Endodermal cell (in vitro differentiated cells): ENCODE measurements around the gene TCF12. TPM values are rescaled to one million over a fixed set of nuclear protein-coding genes. Genes with fewer than 3 reads are reported as not detected.

ENCODE experiments used
- DNase-seq: peaks from one replicate; pipeline ENCODE4 v3.0.0-alpha.2; 2017
- H3K27ac ChIP-seq: 2 replicates; pipeline ENCODE4 v1.5.1; 2013; ENCODE audit warnings: mild to moderate bottlenecking, low read depth, low read length, moderate library complexity
- H3K27me3 ChIP-seq: 2 replicates; pipeline ENCODE4 v1.6.1; 2013; ENCODE audit warnings: mild to moderate bottlenecking, low read length, moderate library complexity; ENCODE audit not compliant: insufficient read depth, control insufficient read depth, poor library complexity, severe bottlenecking
- H3K36me3 ChIP-seq: 2 replicates; pipeline ENCODE4 v1.7.0; 2013; ENCODE audit warnings: mild to moderate bottlenecking, low read length, moderate library complexity; ENCODE audit not compliant: control insufficient read depth, insufficient read depth
- H3K4me1 ChIP-seq: one replicate; pipeline ENCODE4 v1.7.0; 2013; ENCODE audit warnings: low read length; ENCODE audit not compliant: control insufficient read depth, insufficient read depth
- H3K4me3 ChIP-seq: 2 replicates; pipeline ENCODE4 v1.5.1; 2013; ENCODE audit warnings: mild to moderate bottlenecking, low read length, moderate library complexity
- H3K9ac ChIP-seq: 2 replicates; pipeline ENCODE4 v1.6.1; 2013; ENCODE audit warnings: mild to moderate bottlenecking, low read length, moderate library complexity; ENCODE audit not compliant: poor library complexity, severe bottlenecking; ENCODE audit errors: extremely low read depth
- H3K9me3 ChIP-seq: 2 replicates; pipeline ENCODE4 v1.6.1; 2013; ENCODE audit warnings: mild to moderate bottlenecking, low read length, moderate library complexity; ENCODE audit not compliant: control insufficient read depth
- H3K27ac Mint-ChIP-seq: 2 replicates; pipeline ENCODE4 v1.8.0; 2020; ENCODE audit warnings: mixed read lengths
- H3K27me3 Mint-ChIP-seq: 2 replicates; pipeline ENCODE4 v1.8.0; 2021; ENCODE audit warnings: mild to moderate bottlenecking, mixed read lengths; ENCODE audit not compliant: insufficient read depth
- H3K36me3 Mint-ChIP-seq: 2 replicates; pipeline ENCODE4 v1.8.0; 2020; ENCODE audit warnings: low read depth, mixed read lengths
- H3K4me1 Mint-ChIP-seq: 2 replicates; pipeline ENCODE4 v1.8.0; 2020; ENCODE audit warnings: mixed read lengths
- H3K4me3 Mint-ChIP-seq: 2 replicates; pipeline ENCODE4 v1.8.0; 2020; ENCODE audit warnings: mild to moderate bottlenecking, moderate library complexity, mixed read lengths
- H3K9me3 Mint-ChIP-seq: 2 replicates; pipeline ENCODE4 v1.8.0; 2020; ENCODE audit warnings: mild to moderate bottlenecking, mixed read lengths
- WGBS, 2 experiments: methylation state at CpG; one replicate each; pipeline versions ENCODE4 v1.1.5 to v1.1.7; 2013; ENCODE audit warnings: missing lambda C conversion rate in 2 of 2, mixed read lengths in 1 of 2; ENCODE audit not compliant: insufficient coverage in 1 of 2, insufficient read length in 1 of 2; 5-methylcytosine and 5-hydroxymethylcytosine counted together
- total RNA-seq, 2 donors: library from RNA; stranded (reverse); fragmentation: NEBNext Ultra II Directional in 1 of 2; extraction: Animal tissue kit (Norgen Biotek cat#: 25700) in 1 of 2; gene quantifications; 2 replicates in 1 of 2; 3 replicates in 1 of 2; pipeline ENCODE4 v1.2.1, GENCODE V29; 2021
- TF ChIP-seq, protein P1 (sequence below): fragments of 200-600 bp; sonication (generic); conservative IDR thresholded peaks from 2 replicates; pipeline ENCODE4 v1.5.0; 2021; ENCODE audit warnings: antibody characterized with exemption, mild to moderate bottlenecking

Gene TCF12
- total RNA-seq, 2 donors from 2014 or later = 103 to 121 TPM

DNA sequence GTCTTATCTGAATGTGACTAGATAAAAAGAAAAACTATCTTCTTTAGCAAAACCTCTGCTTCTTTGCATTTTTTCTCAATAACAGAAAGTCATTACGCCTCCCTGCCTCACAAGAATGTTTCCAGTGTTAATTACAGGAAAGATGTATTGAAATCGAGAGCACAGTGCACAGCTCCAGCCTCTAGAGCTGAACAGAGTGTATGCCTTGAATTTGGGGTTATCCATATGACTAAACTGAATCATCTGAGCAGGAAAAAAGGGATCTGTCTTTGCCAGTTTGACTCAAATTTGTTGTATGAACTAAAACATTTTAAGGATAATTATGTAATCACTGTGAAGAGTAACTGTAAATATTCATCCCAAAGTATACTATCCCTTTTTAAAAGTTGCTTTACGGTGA is 308.7 kb downstream of the TCF12 start:
- H3K27me3 Mint-ChIP-seq = no peaks in the 10 kb centered on the region
- H3K4me3 ChIP-seq = no peak overlapping the region
- no peak overlapping the region for H3K4me3 Mint-ChIP-seq
- 72 to 86% methylated on average over 2 to 3 of the region's 3 CpGs for WGBS, 2 experiments
- H3K27me3 ChIP-seq = no peaks in the 10 kb centered on the region
- no peaks in the 10 kb centered on the region for H3K9me3 ChIP-seq
- H3K36me3 Mint-ChIP-seq = no peaks in the 10 kb centered on the region
- no peaks in the 10 kb centered on the region for H3K4me1 ChIP-seq
- DNase-seq = no peak
- peaks cover 8% of the 10 kb centered on the region for H3K36me3 ChIP-seq
- no peaks in the 10 kb centered on the region for H3K4me1 Mint-ChIP-seq
- no peak overlapping the region for H3K27ac Mint-ChIP-seq
- H3K9me3 Mint-ChIP-seq = no peaks in the 10 kb centered on the region
- H3K27ac ChIP-seq = peak overlapping the region; percentile 5
- TF ChIP-seq, protein P1, sequence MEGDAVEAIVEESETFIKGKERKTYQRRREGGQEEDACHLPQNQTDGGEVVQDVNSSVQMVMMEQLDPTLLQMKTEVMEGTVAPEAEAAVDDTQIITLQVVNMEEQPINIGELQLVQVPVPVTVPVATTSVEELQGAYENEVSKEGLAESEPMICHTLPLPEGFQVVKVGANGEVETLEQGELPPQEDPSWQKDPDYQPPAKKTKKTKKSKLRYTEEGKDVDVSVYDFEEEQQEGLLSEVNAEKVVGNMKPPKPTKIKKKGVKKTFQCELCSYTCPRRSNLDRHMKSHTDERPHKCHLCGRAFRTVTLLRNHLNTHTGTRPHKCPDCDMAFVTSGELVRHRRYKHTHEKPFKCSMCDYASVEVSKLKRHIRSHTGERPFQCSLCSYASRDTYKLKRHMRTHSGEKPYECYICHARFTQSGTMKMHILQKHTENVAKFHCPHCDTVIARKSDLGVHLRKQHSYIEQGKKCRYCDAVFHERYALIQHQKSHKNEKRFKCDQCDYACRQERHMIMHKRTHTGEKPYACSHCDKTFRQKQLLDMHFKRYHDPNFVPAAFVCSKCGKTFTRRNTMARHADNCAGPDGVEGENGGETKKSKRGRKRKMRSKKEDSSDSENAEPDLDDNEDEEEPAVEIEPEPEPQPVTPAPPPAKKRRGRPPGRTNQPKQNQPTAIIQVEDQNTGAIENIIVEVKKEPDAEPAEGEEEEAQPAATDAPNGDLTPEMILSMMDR = no peak
- H3K9ac ChIP-seq = no peak overlapping the region

DNA sequence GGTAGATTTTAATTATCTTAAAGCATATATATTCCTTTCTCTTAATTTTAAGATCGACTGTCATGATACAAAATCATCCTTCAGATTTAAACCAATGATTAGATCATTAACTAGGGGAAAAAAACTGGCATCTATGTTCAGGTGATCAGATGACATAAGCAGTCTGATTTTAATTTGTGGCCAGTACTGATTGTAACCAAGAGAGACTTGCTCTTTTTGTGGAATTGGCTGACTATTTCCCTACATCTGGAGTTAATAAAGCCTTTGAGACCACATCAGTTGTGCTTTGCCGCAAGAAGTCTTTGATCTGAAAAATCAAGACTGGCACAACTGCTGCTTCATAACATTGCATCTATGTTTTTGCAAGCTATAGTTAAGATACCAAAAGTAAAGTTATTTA is 309.5 kb downstream of the TCF12 start:
- no peak for DNase-seq
- Histone ChIP-seq H3K9ac (no peak overlapping the region), H3K36me3 (peaks cover 14% of the 10 kb centered on the region), H3K4me1 (no peaks in the 10 kb centered on the region), H3K9me3 (no peaks in the 10 kb centered on the region), H3K4me3 (no peak overlapping the region), H3K27ac (no peak overlapping the region), H3K27me3 (no peaks in the 10 kb centered on the region)
- Mint-ChIP-seq H3K9me3 (no peaks in the 10 kb centered on the region), H3K4me3 (no peak overlapping the region), H3K36me3 (peaks cover 3% of the 10 kb centered on the region), H3K4me1 (no peaks in the 10 kb centered on the region), H3K27me3 (no peaks in the 10 kb centered on the region), H3K27ac (no peak overlapping the region)
- TF ChIP-seq, protein P1 = no peak
- 92% methylated on average over 1 of the region's 2 CpGs; no CpG with 5 or more reads in 1 of the 2 experiments for WGBS, 2 experiments

DNA sequence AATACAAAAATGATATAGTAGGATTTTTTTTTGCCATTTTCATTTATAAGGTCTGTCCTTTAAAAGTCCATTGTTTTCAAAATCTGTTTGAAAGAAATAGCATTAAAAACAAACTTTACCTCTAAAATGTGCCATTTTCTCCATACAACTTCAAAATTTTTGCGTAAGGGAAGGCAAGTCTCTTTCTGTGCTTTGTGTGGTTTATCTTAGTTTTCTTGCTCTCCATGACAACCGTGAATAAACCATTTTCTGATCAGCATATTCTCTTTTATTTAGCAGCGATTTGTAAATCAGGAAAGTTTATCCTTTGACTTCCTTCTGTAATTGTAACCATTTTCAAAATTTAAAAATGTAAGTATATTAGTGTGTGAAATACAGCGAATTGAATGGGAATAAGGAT is 310.0 kb downstream of the TCF12 start:
- no peak overlapping the region for H3K9ac ChIP-seq
- Mint-ChIP-seq H3K36me3 (peaks cover 3% of the 10 kb centered on the region), H3K4me3 (no peak overlapping the region), H3K9me3 (no peaks in the 10 kb centered on the region), H3K4me1 (no peaks in the 10 kb centered on the region), H3K27ac (no peak overlapping the region), H3K27me3 (no peaks in the 10 kb centered on the region)
- TF ChIP-seq, protein P1 = no peak
- H3K36me3 ChIP-seq = peaks cover 17% of the 10 kb centered on the region
- H3K4me1 ChIP-seq = no peaks in the 10 kb centered on the region
- no peaks in the 10 kb centered on the region for H3K27me3 ChIP-seq
- H3K9me3 ChIP-seq = no peaks in the 10 kb centered on the region
- no peak overlapping the region for H3K27ac ChIP-seq
- WGBS, 2 experiments = 98% methylated on average over 4 of the region's 4 CpGs; no CpG with 5 or more reads in 1 of the 2 experiments
- no peak for DNase-seq
- no peak overlapping the region for H3K4me3 ChIP-seq
